NCI-H446 treated with DMSO at 0.1 percent for 48 hours (cell line): ENCODE data around the gene PSMD11.

Source experiments
- DNase-seq: peaks from one replicate; lab custom pipeline; 2025; lab: John Stamatoyannopoulos, UW

PSMD11 gene

GRCh38 chr17:32464374-32464773, 20.1 kb downstream of the PSMD11 start:
- no peak for DNase-seq

- DNase-seq, result no peak
Observed at GRCh38 chr17:32467949-32468348, 23.6 kb downstream of the PSMD11 start.

GRCh38 chr17:32470405-32471167, 26.3 kb downstream of the PSMD11 start:
- DNase-seq, result no peak

GRCh38 chr17:32471652-32472051, 27.3 kb downstream of the PSMD11 start:
- no peak for DNase-seq

- DNase-seq, result no peak
Observed at GRCh38 chr17:32475258-32475657, 30.9 kb downstream of the PSMD11 start.

- DNase-seq, result no peak
Observed at GRCh38 chr17:32477220-32477619, 32.9 kb downstream of the PSMD11 start.

GRCh38 chr17:32479074-32479617, 34.8 kb downstream of the PSMD11 start:
- no peak for DNase-seq

- no peak for DNase-seq
Observed at GRCh38 chr17:32481193-32481592, 36.9 kb downstream of the PSMD11 start.

- DNase-seq, result no peak
Observed at GRCh38 chr17:32482568-32483320, 38.4 kb downstream of the PSMD11 start.

- DNase-seq, result peak; percentile 76
Observed at GRCh38 chr17:32483451-32484019, 39.2 kb downstream of the PSMD11 start.

- DNase-seq, result no peak
Observed at GRCh38 chr17:32484041-32484461, 39.7 kb downstream of the PSMD11 start.

GRCh38 chr17:32484628-32485027, 40.3 kb downstream of the PSMD11 start:
- DNase-seq, result no peak

GRCh38 chr17:32485261-32486110, 41.2 kb downstream of the PSMD11 start:
- no peak for DNase-seq

GRCh38 chr17:32486111-32486700, 41.9 kb downstream of the PSMD11 start:
- DNase-seq, result peak; percentile 60

GRCh38 chr17:32486701-32487472, 42.6 kb downstream of the PSMD11 start, which contains the start of gene CDK5R1:
CDK5R1 (plus strand) TSS chr17:32486993; CDS start chr17:32487621, 628 bp downstream.
- peak; percentile 23 for DNase-seq

- DNase-seq, result no peak
Observed at GRCh38 chr17:32487473-32488176, 43.3 kb downstream of the PSMD11 start.

GRCh38 chr17:32488177-32488542, 43.9 kb downstream of the PSMD11 start:
- DNase-seq, result no peak

- DNase-seq, result no peak
Observed at GRCh38 chr17:32488604-32489180, 44.4 kb downstream of the PSMD11 start.

GRCh38 chr17:32489320-32490100, 45.2 kb downstream of the PSMD11 start:
- DNase-seq, result no peak
